Measurements from ENCODE around the gene DAPK2.

- TF ChIP-seq CTCF (IDR thresholded peaks at IDR 0.05) (no peak), EZH2 (IDR thresholded peaks at IDR 0.05; ENCODE audit: borderline replicate concordance, insufficient read depth, low read depth, low read length, poor library complexity, severe bottlenecking) (no peak)
Measured at GRCh38 chr15:64037966-64038365, 8.3 kb downstream of the DAPK2 start.

Measured in B cell (primary cell).